C4-2B (cell line): ENCODE measurements around the gene RABL2A.
"Not testable (repeated sequence)": the region's sequence is repeated elsewhere in the genome, so short reads cannot be mapped to it uniquely, and the experiment has no call there.

Source experiments
- H3K27ac ChIP-seq: fragments of 450-650 bp; 2 replicates; pipeline ENCODE4 v1.5.1; 2017
- ZFX ChIP-seq: fragments of 450-650 bp; IDR thresholded peaks from 2 replicates; pipeline ENCODE4 v1.6.1; 2017
- TF ChIP-seq, protein P1 (sequence below): fragments of 450-650 bp; conservative IDR thresholded peaks from 2 replicates; pipeline ENCODE4 v1.5.1; 2017; ENCODE audit warnings: mild to moderate bottlenecking

Gene RABL2A

DNA sequence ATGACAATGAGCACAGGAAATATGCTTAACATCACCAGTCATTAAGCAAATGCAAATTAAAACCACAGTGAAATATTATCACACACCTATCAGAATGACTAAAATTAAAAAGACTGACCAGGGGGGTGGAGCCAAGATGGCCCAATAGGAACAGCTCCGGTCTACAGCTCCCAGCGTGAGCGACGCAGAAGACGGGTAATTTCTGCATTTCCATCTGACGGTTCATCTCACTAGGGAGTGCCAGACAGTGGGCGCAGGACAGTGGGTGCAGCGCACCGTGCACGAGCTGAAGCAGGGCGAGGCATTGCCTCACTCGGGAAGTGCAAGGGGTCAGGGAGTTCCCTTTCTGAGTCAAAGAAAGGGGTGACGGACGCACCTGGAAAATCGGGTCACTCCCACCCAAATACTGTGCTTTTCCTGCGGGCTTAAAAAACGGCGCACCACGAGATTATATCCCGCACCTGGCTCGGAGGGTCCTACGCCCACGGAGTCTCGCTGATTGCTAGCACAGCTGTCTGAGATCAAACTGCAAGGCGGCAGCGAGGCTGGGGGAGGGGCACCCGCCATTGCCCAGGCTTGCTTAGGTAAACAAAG is 29.1 kb downstream of the RABL2A start:
- H3K27ac ChIP-seq, result not testable (repeated sequence)

DNA sequence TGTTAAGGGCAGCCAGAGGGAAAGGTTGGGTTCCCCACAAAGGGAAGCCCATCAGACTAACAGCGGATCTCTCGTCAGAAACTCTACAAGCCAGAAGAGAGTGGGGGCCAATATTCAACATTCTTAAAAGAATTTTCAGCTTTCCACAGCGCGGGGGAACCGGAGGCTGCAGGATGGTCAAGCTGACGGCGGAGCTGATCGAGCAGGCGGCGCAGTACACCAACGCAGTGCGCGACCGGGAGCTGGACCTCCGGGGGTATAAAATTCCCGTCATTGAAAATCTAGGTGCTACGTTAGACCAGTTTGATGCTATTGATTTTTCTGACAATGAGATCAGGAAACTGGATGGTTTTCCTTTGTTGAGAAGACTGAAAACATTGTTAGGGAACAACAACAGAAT is 30.7 kb downstream of the RABL2A start:
- not testable (repeated sequence) for H3K27ac ChIP-seq

DNA sequence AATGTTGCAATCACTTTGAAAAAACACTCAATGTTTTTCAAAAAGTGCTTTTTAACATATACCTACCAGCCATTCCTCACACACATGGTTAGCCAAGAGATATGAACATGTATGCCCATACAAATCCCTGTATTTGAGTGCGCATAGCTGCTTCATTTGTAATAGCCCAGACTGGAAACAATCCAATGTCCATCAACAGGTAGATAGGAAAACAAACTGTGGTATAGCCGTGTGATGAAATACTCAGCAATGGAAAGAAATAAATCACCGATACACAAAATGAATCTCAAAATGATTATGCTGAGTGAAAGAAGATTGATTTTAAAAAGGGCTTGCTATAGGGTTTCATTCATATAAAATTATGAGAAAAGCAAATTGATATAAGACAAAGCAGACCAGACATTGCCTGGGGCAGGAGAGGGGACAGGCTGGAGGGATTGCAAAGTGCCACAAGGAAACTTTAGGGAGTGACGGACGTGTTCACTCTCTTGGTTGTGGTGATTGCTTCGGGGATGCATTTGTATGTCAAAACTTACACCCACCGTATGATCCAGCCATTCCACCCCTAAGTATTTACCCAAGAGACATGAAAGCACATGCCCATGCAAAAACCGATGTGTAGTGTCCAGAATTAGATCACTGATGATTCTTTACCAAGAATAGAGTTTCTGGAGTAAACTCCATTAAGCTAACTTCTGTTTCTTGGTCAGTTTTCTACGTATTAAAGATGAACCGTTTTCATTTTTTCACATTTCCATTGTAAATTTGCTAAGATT is 36.4 kb downstream of the RABL2A start:
- H3K27ac ChIP-seq, result not testable (repeated sequence)

DNA sequence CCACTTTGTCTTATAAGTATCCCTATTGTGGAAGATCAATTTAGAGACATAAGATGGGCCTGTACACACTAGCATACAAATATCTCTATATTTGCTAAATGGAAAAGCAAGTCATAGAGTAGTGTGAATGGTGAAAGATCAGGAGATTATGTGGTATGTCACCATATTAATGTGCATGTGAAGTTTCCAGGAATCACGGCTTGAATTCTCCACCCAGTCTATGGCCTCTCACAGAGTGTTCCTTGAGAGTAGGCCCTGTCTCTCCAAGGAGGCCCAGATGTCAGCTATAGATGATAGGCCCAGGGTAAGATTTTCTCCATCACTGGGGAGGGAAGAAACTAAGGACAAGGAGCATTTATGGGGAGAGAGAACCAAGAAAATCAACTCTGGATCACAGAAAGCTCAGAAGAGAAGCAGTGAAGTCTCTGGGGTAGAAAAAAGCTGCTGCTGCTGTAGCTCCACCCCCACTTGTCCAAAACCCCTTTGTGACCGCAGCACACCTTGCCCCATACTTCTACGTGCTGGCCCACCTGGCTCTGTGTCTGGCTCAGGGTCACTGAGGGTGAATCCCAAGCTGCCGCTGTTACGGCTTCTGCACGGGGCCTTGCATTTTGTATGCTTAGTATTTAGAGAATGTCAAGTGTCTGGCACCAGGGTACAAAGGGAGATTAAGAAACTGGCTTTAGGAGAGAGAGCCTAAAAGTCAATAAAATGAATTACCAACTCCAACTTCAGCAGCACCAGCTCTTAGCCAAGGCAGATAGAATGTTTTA is 37.9 kb downstream of the RABL2A start:
- H3K27ac ChIP-seq, result not testable (repeated sequence)

DNA sequence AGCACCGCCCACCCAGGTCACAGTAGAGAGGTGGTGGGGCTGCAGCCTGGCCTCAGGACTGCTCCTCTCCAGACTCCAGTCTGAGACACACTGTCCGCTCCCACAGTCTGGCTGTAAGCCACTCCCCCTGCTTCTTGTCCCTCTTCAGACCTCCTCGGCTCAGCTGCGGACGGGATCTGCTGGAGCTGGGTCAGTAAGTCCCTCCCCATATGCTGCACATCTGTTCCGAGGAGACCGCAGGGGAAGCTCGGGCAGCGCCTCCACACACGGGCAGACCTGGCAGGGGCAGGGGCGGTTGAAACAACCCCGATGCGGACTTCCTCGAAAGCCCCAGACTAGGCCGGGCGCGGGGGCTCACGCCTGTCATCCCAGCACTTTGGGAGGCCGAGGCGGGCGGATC is 41.9 kb downstream of the RABL2A start:
- not testable (repeated sequence) for H3K27ac ChIP-seq

DNA sequence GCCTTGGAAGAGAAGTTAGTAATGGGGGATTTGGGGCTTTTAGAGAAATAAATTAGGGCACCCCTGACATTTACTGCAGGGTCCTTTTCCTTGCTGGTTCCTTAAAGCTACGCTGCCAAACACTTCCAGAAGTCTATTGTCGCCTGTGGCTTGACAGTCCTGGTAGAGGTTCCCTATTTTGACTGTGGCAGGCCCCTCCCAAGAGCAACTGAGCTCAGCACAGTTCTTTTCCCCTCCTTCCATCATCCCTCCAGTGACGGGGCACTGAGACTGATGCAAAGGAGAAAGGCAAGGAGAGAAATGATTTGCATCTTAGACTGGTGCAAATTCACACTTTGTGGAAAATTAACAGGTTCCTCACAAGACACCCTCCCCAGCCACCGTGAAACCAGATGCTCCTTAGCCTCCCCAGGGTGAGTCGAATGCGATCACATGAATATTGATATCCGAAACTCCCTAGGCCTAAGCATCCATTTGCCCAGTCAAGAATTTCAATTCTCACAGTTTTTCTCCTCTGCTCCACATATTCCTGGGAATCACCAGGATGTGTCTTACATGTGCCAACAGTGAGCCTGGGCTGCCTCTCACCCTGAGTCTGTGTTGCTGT is 45.4 kb downstream of the RABL2A start:
- no peak overlapping the region for H3K27ac ChIP-seq
- TF ChIP-seq, protein P1, sequence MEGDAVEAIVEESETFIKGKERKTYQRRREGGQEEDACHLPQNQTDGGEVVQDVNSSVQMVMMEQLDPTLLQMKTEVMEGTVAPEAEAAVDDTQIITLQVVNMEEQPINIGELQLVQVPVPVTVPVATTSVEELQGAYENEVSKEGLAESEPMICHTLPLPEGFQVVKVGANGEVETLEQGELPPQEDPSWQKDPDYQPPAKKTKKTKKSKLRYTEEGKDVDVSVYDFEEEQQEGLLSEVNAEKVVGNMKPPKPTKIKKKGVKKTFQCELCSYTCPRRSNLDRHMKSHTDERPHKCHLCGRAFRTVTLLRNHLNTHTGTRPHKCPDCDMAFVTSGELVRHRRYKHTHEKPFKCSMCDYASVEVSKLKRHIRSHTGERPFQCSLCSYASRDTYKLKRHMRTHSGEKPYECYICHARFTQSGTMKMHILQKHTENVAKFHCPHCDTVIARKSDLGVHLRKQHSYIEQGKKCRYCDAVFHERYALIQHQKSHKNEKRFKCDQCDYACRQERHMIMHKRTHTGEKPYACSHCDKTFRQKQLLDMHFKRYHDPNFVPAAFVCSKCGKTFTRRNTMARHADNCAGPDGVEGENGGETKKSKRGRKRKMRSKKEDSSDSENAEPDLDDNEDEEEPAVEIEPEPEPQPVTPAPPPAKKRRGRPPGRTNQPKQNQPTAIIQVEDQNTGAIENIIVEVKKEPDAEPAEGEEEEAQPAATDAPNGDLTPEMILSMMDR, result no peak
- no peak for TF ChIP-seq ZFX

DNA sequence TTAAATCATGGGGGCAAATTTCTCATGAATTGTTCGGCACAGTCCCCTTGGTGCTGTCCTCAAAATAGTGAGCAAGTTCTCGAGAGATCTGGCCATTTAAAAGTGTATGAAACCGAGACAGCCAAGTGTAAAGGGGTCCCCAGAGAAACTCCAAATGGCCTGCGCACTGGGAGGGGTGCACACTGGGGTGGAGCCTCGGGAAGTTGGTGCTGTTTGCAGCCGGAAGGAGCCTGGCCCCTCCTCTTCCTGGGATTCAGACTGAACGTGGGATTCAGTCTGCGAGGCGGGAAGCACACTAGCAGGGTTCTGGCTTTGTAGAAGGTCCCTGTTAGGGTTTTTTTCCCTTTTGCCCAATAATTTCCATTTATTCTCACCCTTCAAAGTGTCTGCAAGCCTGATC is 48.8 kb downstream of the RABL2A start:
- TF ChIP-seq, protein P1, result no peak
- no peak for TF ChIP-seq ZFX
- H3K27ac ChIP-seq, result no peak overlapping the region

DNA sequence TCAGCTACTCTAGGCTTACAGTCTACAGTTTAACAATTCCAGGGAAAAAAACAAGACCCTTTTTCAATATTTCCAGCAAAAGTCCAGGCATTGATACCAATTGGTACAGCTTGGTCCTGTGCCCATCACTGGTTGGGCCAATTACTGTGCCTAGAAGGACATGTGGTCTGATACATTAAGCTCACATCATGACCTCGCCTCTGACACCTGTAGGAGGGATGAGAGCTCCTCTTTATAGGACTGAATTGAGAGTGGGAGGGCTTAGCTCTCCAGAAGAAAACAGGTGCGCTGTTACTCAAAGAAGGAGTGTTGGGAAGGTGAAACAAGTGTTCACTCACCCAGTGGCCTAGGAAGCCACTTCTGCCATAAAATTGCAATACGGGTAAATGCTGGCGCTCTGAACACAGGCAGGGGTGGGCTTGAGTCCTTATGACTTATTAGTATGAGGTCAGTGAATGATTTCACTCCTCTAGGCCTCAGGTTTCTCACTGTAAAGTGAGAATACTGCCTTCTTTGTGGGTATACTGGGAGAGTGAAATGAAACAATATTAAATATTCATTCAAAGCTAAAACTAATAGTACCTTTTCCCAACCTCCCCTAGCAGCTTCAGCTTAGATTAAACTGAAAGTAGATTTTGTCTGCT is 49.7 kb downstream of the RABL2A start:
- H3K27ac ChIP-seq, result no peak overlapping the region
- TF ChIP-seq ZFX, result no peak
- TF ChIP-seq, protein P1, result no peak

DNA sequence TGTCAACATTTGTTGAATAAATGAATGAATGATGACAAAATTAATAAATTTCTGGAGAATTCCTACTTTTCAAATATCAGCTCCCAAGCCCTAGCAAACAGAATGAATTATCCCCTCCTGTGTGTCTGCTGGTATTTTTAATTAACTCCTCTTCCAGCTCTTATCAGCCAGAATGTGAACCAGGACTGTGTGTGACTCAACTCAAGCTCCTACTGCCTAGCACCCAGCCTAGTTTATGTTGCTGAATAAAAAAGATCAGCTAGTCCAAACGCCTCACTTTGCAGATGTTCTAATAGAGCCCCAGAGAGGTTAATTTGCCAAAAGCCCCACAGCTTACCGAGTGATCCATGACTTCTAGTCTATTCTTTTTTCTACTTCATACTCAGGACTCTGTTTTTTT is 50.3 kb downstream of the RABL2A start:
- no peak overlapping the region for H3K27ac ChIP-seq
- no peak for TF ChIP-seq ZFX
- TF ChIP-seq, protein P1, result no peak
